Neuron (in vitro differentiated cells): Measurements from ENCODE around the gene PRPSAP1.

Experiments
- H2AFZ ChIP-seq: one replicate; pipeline ENCODE4 v1.6.1; 2013; ENCODE audit warnings: low read depth, mild to moderate bottlenecking, inconsistent platforms, low read length, moderate library complexity
- H3K27me3 ChIP-seq: one replicate; pipeline ENCODE4 v1.6.1; 2013; ENCODE audit warnings: low read length; ENCODE audit not compliant: insufficient read depth
- H3K36me3 ChIP-seq: one replicate; pipeline ENCODE4 v1.6.1; 2013; ENCODE audit warnings: low read length; ENCODE audit not compliant: insufficient read depth
- H3K4me1 ChIP-seq: one replicate; pipeline ENCODE4 v1.6.1; 2013; ENCODE audit warnings: low read length; ENCODE audit not compliant: insufficient read depth
- H3K4me3 ChIP-seq: 2 replicates; pipeline ENCODE4 v1.5.1; 2013; ENCODE audit warnings: mild to moderate bottlenecking, low read length, moderate library complexity
- H3K9me3 ChIP-seq: one replicate; pipeline ENCODE4 v1.6.1; 2013; ENCODE audit warnings: low read length

The PRPSAP1 gene

GRCh38 chr17:76378548-76379274 lies 25.0 kb upstream of the PRPSAP1 start:
- Histone ChIP-seq H2AFZ (no peak overlapping the region), H3K4me3 (no peak overlapping the region), H3K27me3 (no peaks in the 10 kb centered on the region), H3K4me1 (peaks cover 14% of the 10 kb centered on the region), H3K9me3 (no peaks in the 10 kb centered on the region), H3K36me3 (no peaks in the 10 kb centered on the region)

DNA sequence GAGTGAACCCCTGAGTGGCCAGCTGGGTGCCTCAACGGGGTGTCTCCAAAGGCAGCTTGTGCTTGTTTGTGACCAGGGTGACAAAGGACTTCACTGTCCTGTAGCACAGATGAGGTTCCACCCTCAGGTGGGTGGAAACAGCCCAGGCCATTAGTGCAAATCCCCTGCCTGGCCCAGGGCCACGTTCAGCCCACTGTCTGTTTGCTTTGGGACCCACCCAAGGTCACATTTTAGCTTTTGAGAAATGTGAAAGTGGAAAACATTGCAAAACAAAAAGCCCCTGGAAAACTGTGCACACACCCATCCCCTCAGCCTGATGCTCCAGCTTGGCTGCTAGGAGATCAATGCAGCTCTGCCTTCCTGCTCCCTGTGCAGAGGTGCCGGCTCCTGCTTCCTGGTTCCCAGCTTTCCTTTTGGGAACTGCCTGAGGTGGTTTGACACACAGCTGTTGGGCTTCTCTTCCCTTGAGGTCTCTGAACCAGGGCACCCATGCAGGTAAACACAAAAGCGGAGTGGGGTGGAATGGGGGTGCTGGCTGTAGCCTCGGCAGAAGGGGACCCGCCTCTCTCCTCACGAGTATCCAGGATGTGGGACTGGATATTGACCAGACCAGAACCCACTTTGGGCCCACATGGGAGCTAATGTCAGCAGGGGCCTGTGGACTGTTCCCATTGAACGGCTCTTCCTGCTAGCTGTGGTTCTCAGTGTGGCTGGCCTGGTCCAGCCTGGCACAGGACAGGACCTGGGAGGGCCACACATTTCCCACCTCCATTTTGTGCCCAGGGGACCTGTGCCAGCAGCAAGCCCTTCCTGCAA lies 22.8 kb upstream of the PRPSAP1 start:
- Histone ChIP-seq H3K9me3 (no peaks in the 10 kb centered on the region), H3K36me3 (no peaks in the 10 kb centered on the region), H3K4me3 (no peak overlapping the region), H3K4me1 (peaks cover 6% of the 10 kb centered on the region), H3K27me3 (no peaks in the 10 kb centered on the region), H2AFZ (no peak overlapping the region)

GRCh38 chr17:76371656-76372628 lies 18.2 kb upstream of the PRPSAP1 start:
- H3K4me1 ChIP-seq: peaks cover 13% of the 10 kb centered on the region
- no peaks in the 10 kb centered on the region for H3K36me3 ChIP-seq
- H3K4me3 ChIP-seq: no peak overlapping the region
- H3K27me3 ChIP-seq: no peaks in the 10 kb centered on the region
- H2AFZ ChIP-seq: no peak overlapping the region
- H3K9me3 ChIP-seq: no peaks in the 10 kb centered on the region

DNA sequence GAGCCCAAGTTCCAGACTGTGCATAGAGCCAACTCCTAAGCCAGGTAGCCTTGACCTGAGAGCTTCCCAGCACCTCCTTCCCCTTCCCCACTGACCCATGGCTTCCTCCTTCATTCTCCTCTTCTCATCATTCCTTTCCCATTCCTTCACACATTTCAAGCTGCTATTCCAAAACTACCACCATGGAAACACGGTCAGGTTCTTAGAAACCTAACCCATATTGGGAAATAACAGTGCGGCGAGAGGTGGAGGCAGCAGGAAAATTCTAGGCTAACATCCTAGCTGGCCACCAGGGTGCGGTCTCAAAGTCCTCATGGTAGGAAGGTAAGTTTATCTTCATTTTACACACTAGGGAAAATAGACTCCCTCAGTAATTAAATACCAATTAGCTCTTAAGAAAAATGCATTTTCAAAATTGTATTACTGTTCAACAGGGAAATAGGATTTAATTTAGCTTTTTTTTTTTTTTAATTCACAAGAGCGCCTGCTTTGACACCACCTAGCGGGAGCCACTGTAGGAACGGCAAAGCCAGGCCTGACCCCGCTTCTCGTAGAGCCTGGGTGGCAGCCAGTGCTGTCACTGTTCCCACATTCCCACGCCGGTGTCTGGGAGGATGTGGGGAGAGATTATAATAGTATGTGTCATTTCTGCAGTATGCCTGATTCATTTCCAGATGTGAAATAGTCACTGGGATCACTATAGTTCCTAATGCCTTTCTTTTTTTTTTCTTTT lies 16.7 kb upstream of the PRPSAP1 start:
- Histone ChIP-seq H2AFZ (no peak overlapping the region), H3K4me3 (no peak overlapping the region), H3K36me3 (no peaks in the 10 kb centered on the region), H3K4me1 (peaks cover 13% of the 10 kb centered on the region), H3K27me3 (no peaks in the 10 kb centered on the region), H3K9me3 (no peaks in the 10 kb centered on the region)

- H3K36me3 ChIP-seq: no peaks in the 10 kb centered on the region
- H3K9me3 ChIP-seq: no peaks in the 10 kb centered on the region
Measured at GRCh38 chr17:76369804-76370203, 16.1 kb upstream of the PRPSAP1 start.

DNA sequence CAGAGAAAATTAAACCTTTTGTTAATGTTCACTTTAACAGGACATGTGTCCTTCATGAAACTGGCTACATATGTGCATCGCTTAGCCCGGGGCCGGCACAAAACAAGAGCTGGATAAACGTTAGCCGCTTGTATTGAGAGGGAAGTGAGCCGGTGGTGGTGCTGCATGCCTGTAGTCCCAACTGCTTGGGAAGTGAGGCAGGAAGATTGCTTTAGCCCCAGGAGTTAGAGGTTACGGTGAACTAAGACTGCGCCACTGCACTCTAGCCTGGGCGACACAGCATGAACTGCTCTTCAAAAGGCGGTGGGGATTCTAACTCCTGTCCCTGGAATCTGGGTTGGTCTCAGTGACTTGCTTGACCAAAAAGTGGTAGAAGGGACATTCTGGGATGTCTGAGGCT lies 15.7 kb upstream of the PRPSAP1 start:
- no peak overlapping the region for H2AFZ ChIP-seq
- H3K9me3 ChIP-seq: no peaks in the 10 kb centered on the region
- no peaks in the 10 kb centered on the region for H3K36me3 ChIP-seq
- peaks cover 13% of the 10 kb centered on the region for H3K4me1 ChIP-seq
- no peak overlapping the region for H3K4me3 ChIP-seq
- no peaks in the 10 kb centered on the region for H3K27me3 ChIP-seq

More at GRCh38 chr17:76369804-76370203, 16.1 kb upstream of the PRPSAP1 start:
- peaks cover 13% of the 10 kb centered on the region for H3K4me1 ChIP-seq
- H2AFZ ChIP-seq: no peak overlapping the region
- H3K27me3 ChIP-seq: no peaks in the 10 kb centered on the region
- no peak overlapping the region for H3K4me3 ChIP-seq

DNA sequence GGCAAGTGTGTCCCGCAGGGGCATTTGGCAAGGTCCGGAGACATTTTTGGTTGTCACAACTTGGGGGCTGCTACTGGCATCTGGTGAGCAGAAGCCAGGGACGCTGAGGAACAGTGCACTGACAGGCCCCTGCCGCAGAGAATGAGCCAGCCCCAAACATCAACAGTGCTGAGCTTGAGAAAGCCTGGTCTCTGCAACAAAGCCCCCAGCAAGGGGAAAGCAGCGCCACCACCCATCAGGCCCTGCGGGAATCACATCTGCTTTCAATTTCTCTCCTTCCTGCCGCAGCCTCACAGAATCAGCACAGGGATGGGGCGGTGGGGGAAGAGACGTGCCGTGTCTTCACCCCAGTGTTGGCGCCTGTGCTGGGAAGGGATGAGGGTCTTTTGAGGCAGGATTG lies 14.8 kb upstream of the PRPSAP1 start:
- Histone ChIP-seq H2AFZ (no peak overlapping the region), H3K4me1 (peaks cover 10% of the 10 kb centered on the region), H3K9me3 (no peaks in the 10 kb centered on the region), H3K27me3 (no peaks in the 10 kb centered on the region), H3K4me3 (no peak overlapping the region), H3K36me3 (no peaks in the 10 kb centered on the region)

DNA sequence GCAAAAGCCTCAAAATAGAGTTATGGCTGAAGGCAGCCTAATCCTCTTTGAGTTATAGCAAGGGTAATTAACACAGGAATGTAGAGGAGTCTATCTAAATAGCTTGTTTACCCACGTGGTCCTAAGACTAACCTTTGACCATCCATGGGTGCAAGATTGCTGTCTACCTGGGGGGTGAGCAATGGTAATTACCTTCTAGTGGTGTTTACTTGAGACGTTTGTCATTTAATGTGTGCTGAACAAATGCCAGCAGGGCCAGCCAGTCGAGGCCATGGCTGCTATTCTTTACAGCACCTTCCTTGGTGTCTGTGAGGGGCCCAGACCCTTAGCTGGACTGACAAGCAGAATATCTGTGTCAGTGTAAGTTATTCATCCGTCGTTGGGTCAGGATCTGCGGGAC lies 13.9 kb upstream of the PRPSAP1 start:
- no peak overlapping the region for H2AFZ ChIP-seq
- no peak overlapping the region for H3K4me3 ChIP-seq
- H3K9me3 ChIP-seq: no peaks in the 10 kb centered on the region
- H3K36me3 ChIP-seq: no peaks in the 10 kb centered on the region
- no peaks in the 10 kb centered on the region for H3K27me3 ChIP-seq
- H3K4me1 ChIP-seq: peaks cover 10% of the 10 kb centered on the region

DNA sequence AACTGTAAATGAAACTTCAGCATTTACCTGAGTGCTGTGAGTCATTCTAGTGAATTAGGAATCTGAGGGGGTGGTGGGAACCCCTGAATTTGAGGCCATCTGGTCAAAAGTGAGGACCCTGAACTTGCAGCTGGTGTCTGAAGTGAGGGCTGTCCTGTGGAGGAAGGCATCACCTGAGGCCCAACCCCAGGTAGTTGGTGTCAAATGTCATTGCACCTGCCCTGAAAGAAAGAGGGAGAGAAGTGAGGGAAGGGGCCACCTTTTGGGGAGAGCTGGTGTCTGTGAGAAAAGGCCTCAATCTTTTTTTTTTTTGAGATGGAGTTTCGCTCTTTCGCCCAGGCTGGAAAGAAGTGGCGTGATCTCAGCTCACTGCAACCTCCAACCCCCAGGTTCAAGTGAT lies 12.5 kb upstream of the PRPSAP1 start:
- no peaks in the 10 kb centered on the region for H3K9me3 ChIP-seq
- H3K36me3 ChIP-seq: no peaks in the 10 kb centered on the region
- H2AFZ ChIP-seq: no peak overlapping the region
- H3K27me3 ChIP-seq: no peaks in the 10 kb centered on the region
- peaks cover 10% of the 10 kb centered on the region for H3K4me1 ChIP-seq
- H3K4me3 ChIP-seq: no peak overlapping the region

DNA sequence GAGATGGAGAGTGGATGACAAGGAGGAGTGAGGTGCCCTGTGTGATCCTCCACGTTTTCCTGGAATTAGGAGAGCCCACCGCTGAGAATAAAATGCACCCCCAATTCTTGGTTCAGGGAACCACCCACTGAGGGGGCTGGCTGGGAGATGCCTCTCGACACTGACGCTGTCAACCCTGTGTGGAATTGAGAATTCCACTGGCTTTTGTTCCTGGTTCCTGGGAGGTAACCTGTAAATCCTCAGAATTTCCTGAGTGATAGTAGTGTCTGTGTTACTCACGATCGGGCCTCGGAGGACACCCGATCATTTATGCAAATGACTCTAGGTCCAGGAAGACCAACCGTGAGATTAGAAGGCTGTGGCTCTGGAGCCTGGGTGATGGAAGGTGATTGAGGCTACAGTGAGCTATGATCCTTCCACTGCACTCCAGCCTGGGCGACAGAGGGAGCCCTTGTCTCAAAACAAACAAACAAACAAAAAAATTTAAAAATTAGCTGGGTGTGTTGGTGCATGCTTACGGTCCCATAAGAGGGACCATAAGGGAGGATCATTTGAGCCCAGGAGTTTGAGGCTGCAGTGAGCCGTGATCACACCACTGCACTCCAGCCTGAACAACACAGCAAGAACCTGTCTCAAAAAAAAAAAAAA lies 11.7 kb upstream of the PRPSAP1 start:
- no peak overlapping the region for H2AFZ ChIP-seq
- peaks cover 10% of the 10 kb centered on the region for H3K4me1 ChIP-seq
- H3K9me3 ChIP-seq: no peaks in the 10 kb centered on the region
- no peak overlapping the region for H3K4me3 ChIP-seq
- H3K36me3 ChIP-seq: no peaks in the 10 kb centered on the region
- H3K27me3 ChIP-seq: no peaks in the 10 kb centered on the region

GRCh38 chr17:76363107-76363842 lies 9.6 kb upstream of the PRPSAP1 start:
- Histone ChIP-seq H3K36me3 (no peaks in the 10 kb centered on the region), H3K4me3 (no peak overlapping the region), H3K9me3 (no peaks in the 10 kb centered on the region), H2AFZ (no peak overlapping the region), H3K27me3 (no peaks in the 10 kb centered on the region), H3K4me1 (no peaks in the 10 kb centered on the region)
